ENCODE measurements around the gene ASCC3.

ASCC3 gene

DNA sequence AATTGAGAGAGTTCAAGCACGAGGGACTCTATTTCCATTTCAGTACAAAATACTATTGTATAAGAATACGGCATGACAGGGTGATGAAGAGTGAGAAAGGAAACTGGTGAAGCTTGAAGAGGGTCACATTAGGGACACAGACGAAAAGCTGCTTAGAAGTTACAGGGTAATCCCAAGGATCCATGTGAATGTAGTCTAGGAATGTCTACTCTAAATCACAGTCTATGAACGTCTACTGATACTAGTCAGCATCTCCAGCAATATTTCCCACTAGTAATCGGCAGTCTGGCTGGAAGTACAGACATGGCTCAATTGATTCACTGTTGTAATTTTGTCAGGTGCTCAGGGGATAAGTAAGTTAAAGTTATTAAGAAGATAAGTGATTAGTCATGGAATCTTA is 156.4 kb downstream of the ASCC3 start:
- TF ChIP-seq, protein P1, sequence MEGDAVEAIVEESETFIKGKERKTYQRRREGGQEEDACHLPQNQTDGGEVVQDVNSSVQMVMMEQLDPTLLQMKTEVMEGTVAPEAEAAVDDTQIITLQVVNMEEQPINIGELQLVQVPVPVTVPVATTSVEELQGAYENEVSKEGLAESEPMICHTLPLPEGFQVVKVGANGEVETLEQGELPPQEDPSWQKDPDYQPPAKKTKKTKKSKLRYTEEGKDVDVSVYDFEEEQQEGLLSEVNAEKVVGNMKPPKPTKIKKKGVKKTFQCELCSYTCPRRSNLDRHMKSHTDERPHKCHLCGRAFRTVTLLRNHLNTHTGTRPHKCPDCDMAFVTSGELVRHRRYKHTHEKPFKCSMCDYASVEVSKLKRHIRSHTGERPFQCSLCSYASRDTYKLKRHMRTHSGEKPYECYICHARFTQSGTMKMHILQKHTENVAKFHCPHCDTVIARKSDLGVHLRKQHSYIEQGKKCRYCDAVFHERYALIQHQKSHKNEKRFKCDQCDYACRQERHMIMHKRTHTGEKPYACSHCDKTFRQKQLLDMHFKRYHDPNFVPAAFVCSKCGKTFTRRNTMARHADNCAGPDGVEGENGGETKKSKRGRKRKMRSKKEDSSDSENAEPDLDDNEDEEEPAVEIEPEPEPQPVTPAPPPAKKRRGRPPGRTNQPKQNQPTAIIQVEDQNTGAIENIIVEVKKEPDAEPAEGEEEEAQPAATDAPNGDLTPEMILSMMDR (IDR thresholded peaks at IDR 0.05; ENCODE audit: low read depth, low read length): no peak

DNA sequence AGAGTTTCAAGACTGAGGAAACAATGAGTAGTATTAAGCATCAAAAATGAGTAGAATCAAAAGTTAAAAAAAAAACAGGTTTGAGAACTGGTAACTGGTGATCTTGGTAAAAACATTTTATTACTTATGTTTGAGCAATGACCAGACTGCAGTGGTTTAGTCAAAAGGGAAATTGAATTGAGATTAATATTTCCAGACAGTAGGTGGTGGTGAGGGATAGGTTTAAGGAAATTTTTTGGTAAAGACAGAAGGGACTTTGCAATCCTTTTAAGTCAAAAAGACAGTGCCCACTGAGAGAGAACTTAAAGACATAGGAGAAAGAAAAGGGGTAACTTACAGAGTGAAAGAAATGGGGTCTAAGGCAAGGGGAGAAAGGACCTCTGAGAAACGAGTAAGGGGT is 156.9 kb downstream of the ASCC3 start:
- TF ChIP-seq, protein P1 (IDR thresholded peaks at IDR 0.05; ENCODE audit: low read depth, low read length): no peak
- DNase-seq (ENCODE audit: extremely low read depth, low read depth): no peak

More for the DNA sequence above, 156.4 kb downstream of the ASCC3 start:
- DNase-seq (ENCODE audit: extremely low read depth, low read depth): no peak

DNA sequence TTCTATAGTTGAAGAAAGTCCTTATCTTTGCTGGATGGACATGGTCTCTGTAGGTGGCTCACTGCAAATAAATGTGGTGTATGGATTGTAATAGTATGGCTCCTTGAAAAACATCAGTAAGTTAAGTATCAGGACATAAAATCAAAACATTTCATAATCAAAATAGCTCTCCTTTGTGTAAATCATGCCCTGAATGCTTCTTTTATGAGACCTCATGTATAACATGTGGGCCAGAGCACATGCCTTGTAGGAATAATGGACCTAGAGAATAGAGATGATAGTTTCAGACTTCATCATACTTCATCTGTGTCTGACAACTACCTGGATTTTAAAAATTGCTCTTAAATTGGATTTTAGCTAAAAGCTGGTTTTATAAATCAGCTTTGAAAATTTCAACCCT is 159.9 kb downstream of the ASCC3 start:
- TF ChIP-seq, protein P1 (IDR thresholded peaks at IDR 0.05; ENCODE audit: low read depth, low read length): no peak
- no peak for DNase-seq (ENCODE audit: extremely low read depth, low read depth)

DNA sequence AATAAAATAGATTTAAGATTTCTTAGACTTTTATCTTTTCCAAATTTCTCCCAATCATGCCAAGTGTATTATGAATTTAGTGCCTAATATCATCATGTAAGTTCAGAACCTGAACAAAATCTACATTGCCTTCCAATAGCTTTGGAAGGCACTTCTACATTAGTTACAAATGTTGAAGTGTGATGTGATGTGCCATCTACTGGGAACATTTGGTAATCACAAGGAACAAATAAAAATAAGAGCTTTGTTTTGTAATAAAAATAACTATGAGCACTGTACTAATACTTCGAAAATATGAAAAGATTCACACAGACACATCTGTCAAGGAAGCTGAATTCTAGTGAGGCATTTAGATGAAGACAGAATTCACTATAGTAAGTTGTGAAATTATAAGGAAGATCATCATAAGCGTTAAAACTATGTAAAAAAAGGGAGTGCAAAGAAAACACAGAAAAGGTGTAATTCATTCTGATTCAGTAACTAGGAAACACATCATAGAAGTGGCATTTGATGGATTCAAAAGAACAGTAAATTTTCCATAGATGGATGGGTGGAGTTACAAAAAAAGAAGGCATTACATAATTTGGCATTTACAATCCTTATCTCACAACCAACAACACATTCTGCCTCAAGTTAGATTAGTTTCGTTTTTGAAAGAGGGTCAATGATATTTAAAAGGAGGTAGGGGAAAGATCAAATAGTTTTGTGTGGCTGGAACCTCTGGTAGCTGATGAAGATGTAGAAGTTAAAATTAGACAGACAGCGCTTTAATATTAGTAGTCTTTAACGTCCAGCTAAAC is 161.0 kb downstream of the ASCC3 start:
- TF ChIP-seq, protein P1 (IDR thresholded peaks at IDR 0.05; ENCODE audit: low read depth, low read length): peak; percentile 48
- DNase-seq (ENCODE audit: extremely low read depth, low read depth): no peak

DNA sequence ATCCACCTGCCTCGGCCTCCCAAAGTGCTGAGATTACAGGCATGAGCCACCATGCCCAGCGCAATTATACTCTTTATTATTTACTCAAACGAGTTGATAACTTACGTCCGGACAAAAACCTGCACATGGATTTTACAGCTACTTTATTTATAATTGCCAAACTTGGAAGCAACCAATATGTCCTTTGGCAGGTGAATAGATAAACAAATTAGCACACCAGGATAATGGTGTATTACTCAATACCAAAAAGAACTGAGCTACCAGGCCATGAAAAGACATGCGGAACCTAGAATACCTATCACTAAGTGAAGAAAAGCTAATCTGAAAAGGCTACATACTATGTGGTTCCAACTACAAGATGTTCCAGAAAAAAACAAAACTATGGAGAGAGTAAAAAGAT is 168.1 kb downstream of the ASCC3 start:
- DNase-seq (ENCODE audit: extremely low read depth, low read depth): no peak
- TF ChIP-seq, protein P1 (IDR thresholded peaks at IDR 0.05; ENCODE audit: low read depth, low read length): no peak

DNA sequence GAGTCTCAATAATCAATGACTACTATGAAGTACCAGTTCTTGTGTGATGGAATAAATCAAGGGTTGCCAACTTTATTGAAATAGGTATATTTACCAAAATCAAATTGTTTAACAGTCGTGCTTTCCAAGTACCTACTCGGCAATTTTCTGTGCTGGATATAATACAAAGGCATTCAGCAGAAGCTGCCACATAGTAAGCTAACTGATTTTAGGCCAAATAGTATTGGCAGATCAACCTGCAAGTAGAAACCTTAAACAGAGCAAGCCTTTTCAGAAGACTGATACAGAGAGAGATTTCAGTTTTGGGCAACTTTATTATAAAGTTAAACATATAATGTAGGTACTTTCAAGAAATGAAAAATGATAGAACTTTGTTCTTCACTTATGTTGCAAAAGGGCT is 174.6 kb downstream of the ASCC3 start:
- TF ChIP-seq, protein P1 (IDR thresholded peaks at IDR 0.05; ENCODE audit: low read depth, low read length): no peak
- DNase-seq (ENCODE audit: extremely low read depth, low read depth): no peak

DNA sequence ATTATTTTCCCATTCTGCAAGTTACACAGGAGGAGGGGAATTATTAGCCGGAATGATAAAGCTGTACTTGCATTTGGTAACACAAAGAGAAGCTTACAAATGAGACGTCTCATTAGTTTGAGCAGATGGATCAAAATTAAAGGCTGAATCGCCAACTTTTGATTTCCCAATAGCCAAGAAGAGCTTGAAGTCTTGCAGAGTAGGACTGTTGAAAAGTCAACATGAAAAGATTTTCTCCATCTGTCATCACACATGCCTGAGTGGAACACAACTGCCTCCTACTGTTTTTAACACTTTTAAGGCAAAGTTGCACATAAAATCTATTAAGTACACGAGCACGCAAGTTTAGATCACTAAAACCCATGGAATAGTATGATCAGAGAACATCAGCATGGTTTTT is 176.2 kb downstream of the ASCC3 start:
- TF ChIP-seq, protein P1 (IDR thresholded peaks at IDR 0.05; ENCODE audit: low read depth, low read length): no peak
- DNase-seq (ENCODE audit: extremely low read depth, low read depth): no peak

All from AG09319 (cell line).